Memory B cell (primary cell): ENCODE data around the gene GBP5.
A peak's percentile ranks its signal among the peaks of the same experiment; 100 is the strongest.
"Not testable (repeated sequence)": the region's sequence is repeated elsewhere in the genome, so short reads cannot be mapped to it uniquely, and the experiment has no call there.

Experiments used
- ATAC-seq: fragments of 150-1000 bp; cut with Tn5 transposase; 2 replicates; pipeline ENCODE4 v1.10.0; 2021; ENCODE audit warnings: low read depth, mild to moderate bottlenecking, moderate library complexity
- DNase-seq, 2 donors: peaks; one replicate each; pipeline ENCODE4 v3.0.0; 2022; ENCODE audit warnings: low spot score in 2 of 2
- H3K27ac Mint-ChIP-seq: one replicate; pipeline ENCODE4 v1.8.0; 2022; ENCODE audit warnings: mild to moderate bottlenecking, moderate library complexity, mixed read lengths
- H3K27me3 Mint-ChIP-seq: one replicate; pipeline ENCODE4 v1.8.0; 2022; ENCODE audit warnings: mixed read lengths
- H3K36me3 Mint-ChIP-seq: one replicate; pipeline ENCODE4 v1.8.0; 2022; ENCODE audit warnings: mild to moderate bottlenecking, mixed read lengths
- H3K4me1 Mint-ChIP-seq: one replicate; pipeline ENCODE4 v1.8.0; 2022; ENCODE audit warnings: mixed read lengths
- H3K4me3 Mint-ChIP-seq: one replicate; pipeline ENCODE4 v1.8.0; 2022; ENCODE audit warnings: mild to moderate bottlenecking, moderate library complexity, mixed read lengths
- H3K9me3 Mint-ChIP-seq: one replicate; pipeline ENCODE4 v1.8.0; 2022; ENCODE audit warnings: mixed read lengths

GBP5 gene

GRCh38 chr1:89272269-89273041 lies at the start of gene GBP5:
Gene GBP5 (minus strand): TSS chr1:89272860. CDS start chr1:89269555, 3,305 bp downstream.
- H3K36me3 Mint-ChIP-seq, H3K27me3 Mint-ChIP-seq, H3K9me3 Mint-ChIP-seq: not testable (repeated sequence)
- H3K27ac Mint-ChIP-seq, result peak within 1 kb of the TSS; percentile 97
- H3K4me3 Mint-ChIP-seq, result peak within 1 kb of the TSS; percentile 91
- peak; percentile 43 to 59 for DNase-seq
- peak; percentile 95 for ATAC-seq
- peaks cover 18% of the 10 kb centered on the region for H3K4me1 Mint-ChIP-seq

GRCh38 chr1:89322402-89322801 lies 49.7 kb upstream of the GBP5 start:
- H3K27ac Mint-ChIP-seq, result no peak overlapping the region
- no peak for ATAC-seq
- peaks cover 8% of the 10 kb centered on the region for H3K9me3 Mint-ChIP-seq
- no peak for DNase-seq
- H3K4me1 Mint-ChIP-seq, result no peaks in the 10 kb centered on the region
- peaks cover 8% of the 10 kb centered on the region for H3K27me3 Mint-ChIP-seq
- H3K36me3 Mint-ChIP-seq, result peaks cover 6% of the 10 kb centered on the region
- H3K4me3 Mint-ChIP-seq, result no peak overlapping the region

GRCh38 chr1:89312572-89312971 lies 39.9 kb upstream of the GBP5 start:
- H3K27ac Mint-ChIP-seq, result no peak overlapping the region
- DNase-seq (no peak), ATAC-seq (no peak)
- no peaks in the 10 kb centered on the region for H3K27me3 Mint-ChIP-seq
- no peak overlapping the region for H3K4me3 Mint-ChIP-seq
- peaks cover 23% of the 10 kb centered on the region for H3K4me1 Mint-ChIP-seq
- peaks cover 8% of the 10 kb centered on the region for H3K36me3 Mint-ChIP-seq
- peaks cover 9% of the 10 kb centered on the region for H3K9me3 Mint-ChIP-seq

GRCh38 chr1:89311757-89312156 lies 39.1 kb upstream of the GBP5 start:
- Mint-ChIP-seq H3K27ac (no peak overlapping the region), H3K4me1 (peaks cover 23% of the 10 kb centered on the region), H3K27me3 (no peaks in the 10 kb centered on the region), H3K4me3 (no peak overlapping the region), H3K36me3 (peaks cover 8% of the 10 kb centered on the region), H3K9me3 (peaks cover 5% of the 10 kb centered on the region)
- DNase-seq (no peak), ATAC-seq (no peak)

GRCh38 chr1:89310976-89311375 lies 38.3 kb upstream of the GBP5 start:
- ATAC-seq (no peak), DNase-seq (no peak)
- H3K4me1 Mint-ChIP-seq, result peaks cover 23% of the 10 kb centered on the region
- H3K9me3 Mint-ChIP-seq, result peaks cover 5% of the 10 kb centered on the region
- H3K36me3 Mint-ChIP-seq, result peaks cover 8% of the 10 kb centered on the region
- H3K27ac Mint-ChIP-seq, result peak overlapping the region; percentile 17
- H3K27me3 Mint-ChIP-seq, result no peaks in the 10 kb centered on the region
- peak overlapping the region; percentile 24 for H3K4me3 Mint-ChIP-seq

GRCh38 chr1:89310505-89310904 lies 37.8 kb upstream of the GBP5 start:
- Mint-ChIP-seq H3K27ac (peak overlapping the region; percentile 17), H3K4me1 (peaks cover 23% of the 10 kb centered on the region), H3K36me3 (peaks cover 8% of the 10 kb centered on the region), H3K9me3 (peaks cover 5% of the 10 kb centered on the region), H3K27me3 (no peaks in the 10 kb centered on the region), H3K4me3 (peak overlapping the region; percentile 12)
- peak; percentile 56 for ATAC-seq
- no peak for DNase-seq

GRCh38 chr1:89309828-89310227 lies 37.2 kb upstream of the GBP5 start:
- peaks cover 23% of the 10 kb centered on the region for H3K4me1 Mint-ChIP-seq
- H3K36me3 Mint-ChIP-seq, result peaks cover 8% of the 10 kb centered on the region

GRCh38 chr1:89306273-89306672 lies 33.6 kb upstream of the GBP5 start:
- Mint-ChIP-seq H3K4me1 (peaks cover 17% of the 10 kb centered on the region), H3K4me3 (no peak overlapping the region), H3K9me3 (peaks cover 5% of the 10 kb centered on the region)

More at GRCh38 chr1:89309828-89310227, 37.2 kb upstream of the GBP5 start:
- ATAC-seq, result no peak
- Mint-ChIP-seq H3K9me3 (peaks cover 5% of the 10 kb centered on the region), H3K4me3 (no peak overlapping the region), H3K27me3 (no peaks in the 10 kb centered on the region), H3K27ac (peak overlapping the region; percentile 17)
- no peak for DNase-seq

GRCh38 chr1:89305493-89305892 lies 32.8 kb upstream of the GBP5 start:
- Mint-ChIP-seq H3K27ac (no peak overlapping the region), H3K9me3 (peaks cover 3% of the 10 kb centered on the region), H3K4me3 (no peak overlapping the region), H3K36me3 (peaks cover 6% of the 10 kb centered on the region), H3K27me3 (no peaks in the 10 kb centered on the region), H3K4me1 (peaks cover 10% of the 10 kb centered on the region)
- no peak for ATAC-seq
- no peak for DNase-seq

More at GRCh38 chr1:89306273-89306672, 33.6 kb upstream of the GBP5 start:
- no peak for DNase-seq
- Mint-ChIP-seq H3K36me3 (peaks cover 8% of the 10 kb centered on the region), H3K27me3 (no peaks in the 10 kb centered on the region), H3K27ac (no peak overlapping the region)
- no peak for ATAC-seq

GRCh38 chr1:89304572-89305230 lies 32.0 kb upstream of the GBP5 start:
- ATAC-seq (no peak), DNase-seq (no peak)
- Mint-ChIP-seq H3K36me3 (peaks cover 4% of the 10 kb centered on the region), H3K27ac (no peak overlapping the region), H3K27me3 (no peaks in the 10 kb centered on the region), H3K9me3 (peaks cover 3% of the 10 kb centered on the region), H3K4me1 (peaks cover 8% of the 10 kb centered on the region), H3K4me3 (no peak overlapping the region)

- Mint-ChIP-seq H3K27me3 (no peaks in the 10 kb centered on the region), H3K4me3 (no peak overlapping the region), H3K36me3 (no peaks in the 10 kb centered on the region), H3K27ac (no peak overlapping the region), H3K4me1 (peaks cover 5% of the 10 kb centered on the region), H3K9me3 (no peaks in the 10 kb centered on the region)
- no peak for ATAC-seq
- DNase-seq, result no peak
Observed at GRCh38 chr1:89302697-89303332, 30.2 kb upstream of the GBP5 start.

GRCh38 chr1:89299739-89300463 lies 27.2 kb upstream of the GBP5 start:
- not testable (repeated sequence) for H3K4me1 Mint-ChIP-seq, H3K36me3 Mint-ChIP-seq, H3K27me3 Mint-ChIP-seq, DNase-seq, ATAC-seq, H3K4me3 Mint-ChIP-seq, H3K27ac Mint-ChIP-seq, H3K9me3 Mint-ChIP-seq

- no peak overlapping the region for H3K4me3 Mint-ChIP-seq
- no peak overlapping the region for H3K27ac Mint-ChIP-seq
- peaks cover 5% of the 10 kb centered on the region for H3K4me1 Mint-ChIP-seq
- no peaks in the 10 kb centered on the region for H3K36me3 Mint-ChIP-seq
- no peaks in the 10 kb centered on the region for H3K27me3 Mint-ChIP-seq
- ATAC-seq (no peak), DNase-seq (no peak)
- no peaks in the 10 kb centered on the region for H3K9me3 Mint-ChIP-seq
Observed at GRCh38 chr1:89298461-89298860, 25.8 kb upstream of the GBP5 start.

GRCh38 chr1:89295187-89295586 lies 22.5 kb upstream of the GBP5 start:
- H3K27me3 Mint-ChIP-seq, result no peaks in the 10 kb centered on the region
- no peak for DNase-seq
- no peak for ATAC-seq
- H3K36me3 Mint-ChIP-seq, result peaks cover 4% of the 10 kb centered on the region
- H3K4me3 Mint-ChIP-seq, result no peak overlapping the region
- peaks cover 2% of the 10 kb centered on the region for H3K9me3 Mint-ChIP-seq
- H3K4me1 Mint-ChIP-seq, result peaks cover 4% of the 10 kb centered on the region
- no peak overlapping the region for H3K27ac Mint-ChIP-seq
